HepG2 (cell line): Measurements from ENCODE around the gene TRPV5. TPM values are rescaled to one million over a fixed set of nuclear protein-coding genes. Genes with fewer than 3 reads are reported as not detected.

Source experiments
- ATAC-seq: fragments of 200-7000 bp; cut with Tn5 transposase; 3 replicates; pipeline ENCODE4 v1.9.1; 2020; ENCODE audit warnings: mild to moderate bottlenecking, moderate library complexity
- BruUV-seq: library from RNA; stranded (reverse); fragments of 400-500 nt; replicated peaks from 2 replicates; lab custom pipeline; 2021; lab: Mats Ljungman, UMichigan
- CTCF ChIA-PET: fragments of 300-600 bp; formaldehyde crosslinking; extraction: SDS; loops from one replicate; lab custom pipeline; 2021; ENCODE audit warnings: low total read pairs, inconsistent platforms, low intra/inter-chr PET ratio; lab: Yijun Ruan, JAX
- POLR2A ChIA-PET: fragments of 350-600 bp; sonication (Branson Sonifier 250); formaldehyde crosslinking; loops from one replicate; lab custom pipeline; 2020; ENCODE audit warnings: antibody characterized with exemption, inconsistent platforms; lab: Yijun Ruan, JAX
- DNase-seq: peaks from one replicate; pipeline ENCODE4 v3.0.0-alpha.2; 2015; ENCODE audit warnings: low spot score
- FAIRE-seq: peaks from 3 replicates; lab custom pipeline; 2011; peaks lifted over from hg19 to GRCh38; lab: Jason Lieb, UNC
- H2AFZ ChIP-seq: one replicate; pipeline ENCODE4 v1.6.1; 2011; ENCODE audit warnings: low read length, inconsistent platforms
- H3K27ac ChIP-seq: fragments of 300-600 bp; 3 replicates; pipeline ENCODE4 v1.8.0; 2011; ENCODE audit warnings: mixed run types, mild to moderate bottlenecking, mixed read lengths, low read length, inconsistent platforms; ENCODE audit not compliant: insufficient read depth; ENCODE audit errors: extremely low read length
- H3K27me3 ChIP-seq, 2 experiments: fragments of 200-600 bp in 1 of 2; 2 replicates in 1 of 2; 3 replicates in 1 of 2; pipeline versions ENCODE4 v1.6.0 to v1.8.0; 2011; ENCODE audit warnings: low read length in 2 of 2, mild to moderate bottlenecking in 2 of 2, moderate library complexity in 2 of 2, inconsistent platforms in 1 of 2; ENCODE audit not compliant: insufficient read depth in 2 of 2, control insufficient read depth in 1 of 2
- H3K36me3 ChIP-seq, 2 experiments: fragments of 200-600 bp in 1 of 2; replicated peaks in 1 of 2; 2 replicates in 1 of 2; 3 replicates in 1 of 2; pipeline versions ENCODE4 v1.5.1 to v1.8.0; 2011; ENCODE audit warnings: low read length in 2 of 2, inconsistent platforms in 1 of 2; ENCODE audit not compliant: insufficient read depth in 2 of 2, control insufficient read depth in 1 of 2
- H3K4me1 ChIP-seq: 2 replicates; pipeline ENCODE4 v1.5.1; 2012; ENCODE audit warnings: low read length, inconsistent platforms; ENCODE audit not compliant: insufficient read depth
- H3K4me2 ChIP-seq: 2 replicates; pipeline ENCODE4 v1.6.0; 2011; ENCODE audit warnings: low read depth, low read length, inconsistent platforms
- H3K4me3 ChIP-seq, 3 experiments: fragments of 200-600 bp in 1 of 3; sonication (generic), shearing (Covaris generic) in 1 of 3; replicated peaks in 1 of 3; 2 replicates each; pipeline ENCODE4 v1.5.1; 2011 to 2016; ENCODE audit warnings: low read length in 3 of 3, inconsistent platforms in 2 of 3, low read depth in 2 of 3, mild to moderate bottlenecking in 2 of 3, control low read depth in 1 of 3, mixed read lengths in 1 of 3; ENCODE audit not compliant: insufficient read depth in 1 of 3
- H3K79me2 ChIP-seq: one replicate; pipeline ENCODE4 v1.6.1; 2011; ENCODE audit warnings: low read length, inconsistent platforms; ENCODE audit not compliant: insufficient read depth
- H3K9ac ChIP-seq: 2 replicates; pipeline ENCODE4 v1.6.0; 2011; ENCODE audit warnings: mild to moderate bottlenecking, low read depth, low read length, inconsistent platforms; ENCODE audit not compliant: insufficient read depth
- H3K9me3 ChIP-seq: 2 replicates; pipeline ENCODE4 v1.5.1; 2012; ENCODE audit warnings: mild to moderate bottlenecking, low read length
- H4K20me1 ChIP-seq: 2 replicates; pipeline ENCODE4 v1.6.0; 2011; ENCODE audit warnings: inconsistent platforms, mild to moderate bottlenecking, low read length, moderate library complexity; ENCODE audit not compliant: insufficient read depth
- ARID2 ChIP-seq: sonication (generic); formaldehyde crosslinking; IDR thresholded peaks from 2 replicates; pipeline ENCODE4 v1.8.1; 2022; ENCODE audit warnings: mild to moderate bottlenecking, missing genetic modification reagents, borderline replicate concordance
- CTCF ChIP-seq: sonication (generic); formaldehyde crosslinking; IDR thresholded peaks from 2 replicates; pipeline ENCODE4 v1.5.0; 2020; ENCODE audit warnings: mild to moderate bottlenecking, missing genetic modification reagents, moderate library complexity
- JUN ChIP-seq: sonication (generic); formaldehyde crosslinking; IDR thresholded peaks from 2 replicates; pipeline ENCODE4 v1.4.0; 2020; ENCODE audit warnings: mild to moderate bottlenecking, missing genetic modification reagents
- SRY ChIP-seq: sonication (generic); formaldehyde crosslinking; IDR thresholded peaks from 2 replicates; pipeline ENCODE4 v1.8.0; 2022; ENCODE audit warnings: mild to moderate bottlenecking, missing genetic modification reagents
- TARDBP ChIP-seq: sonication (generic); formaldehyde crosslinking; IDR thresholded peaks from 2 replicates; pipeline ENCODE4 v1.8.0; 2022; ENCODE audit warnings: mild to moderate bottlenecking, missing genetic modification reagents
- ZNF33B ChIP-seq: sonication (generic); formaldehyde crosslinking; IDR thresholded peaks from 2 replicates; pipeline ENCODE4 v1.5.1; 2020; ENCODE audit warnings: mild to moderate bottlenecking, missing genetic modification reagents
- ZNF350 ChIP-seq: sonication (generic); formaldehyde crosslinking; IDR thresholded peaks from 2 replicates; pipeline ENCODE4 v1.4.0; 2020; ENCODE audit warnings: mild to moderate bottlenecking, low read depth, missing genetic modification reagents, borderline replicate concordance
- WGBS: methylation state at CpG from one replicate; pipeline ENCODE4 v1.1.6; 2017; ENCODE audit warnings: low lambda C conversion rate; 5-methylcytosine and 5-hydroxymethylcytosine counted together
- in situ Hi-C: cut with HindIII; loops from 2 replicates; pipeline ENCODE4 v1.10.0; 2017; ENCODE audit warnings: low pct_unique_long_range_greater_than_20kb; ENCODE audit not compliant: extremely low pct_ligation_motif_present
- intact Hi-C: fragments of 100-400 bp; cut with micrococcal nuclease; formaldehyde crosslinking; loops from one replicate; pipeline ENCODE4 v1.10.0; 2022; ENCODE audit not compliant: unreplicated experiment
- polyA plus RNA-seq, 8 experiments: library from polyadenylated mRNA; depleted of rRNA in 3 of 8; stranded (reverse) in 7 of 8; unstranded in 1 of 8; fragments of >200 nt; fragmentation: Illumina TruSeq in 4 of 8; extraction: Trizol in 4 of 8; gene quantifications; 2 replicates each; pipeline versions ENCODE4 v1.2.1 to v1.2.3, GENCODE V29; 2011 to 2016; ENCODE audit warnings: low read depth in 4 of 8, missing spikeins in 1 of 8, mixed read lengths in 1 of 8; ENCODE audit not compliant: insufficient read depth in 1 of 8
- total RNA-seq, 5 experiments: library from RNA; depleted of rRNA; stranded (reverse); fragments of >200 nt; fragmentation: Illumina TruSeq; extraction: Trizol; gene quantifications; 2 replicates each; pipeline ENCODE4 v1.2.3, GENCODE V29; 2016; ENCODE audit warnings: low read depth in 1 of 5

The TRPV5 gene
- total and polyA plus RNA-seq, 2 of the 13 experiments (the other 11 are each of a cell fraction or from before 2014, with no cell fraction given) = not detected

GRCh38 chr7:142940966-142941535 is 7.5 kb upstream of the TRPV5 start:
- no peak for TF ChIP-seq SRY
- no peaks in the 10 kb centered on the region for H4K20me1 ChIP-seq
- no peaks in the 10 kb centered on the region for H3K9me3 ChIP-seq
- DNase-seq (no peak), FAIRE-seq (no peak), ATAC-seq (no peak)
- POLR2A ChIA-PET = no interaction called here
- in situ Hi-C loops = no loop called here
- H3K79me2 ChIP-seq = no peaks in the 10 kb centered on the region
- 13% methylated on average over 7 of the region's 10 CpGs for WGBS
- no peak overlapping the region for H3K4me3 ChIP-seq
- H2AFZ ChIP-seq = no peak overlapping the region
- BruUV-seq = no TSS peak
- H3K27ac ChIP-seq = no peak overlapping the region
- no peak overlapping the region for H3K4me2 ChIP-seq
- H3K9ac ChIP-seq = no peak overlapping the region
- CTCF ChIA-PET = no interaction called here
- peaks cover 3 to 20% of the 10 kb centered on the region in 2 experiments; a peak in 2 of 5 replicates for H3K27me3 ChIP-seq
- H3K4me1 ChIP-seq = no peaks in the 10 kb centered on the region
- H3K36me3 ChIP-seq = no peaks in the 10 kb centered on the region
- intact Hi-C loops = no loop called here

DNA sequence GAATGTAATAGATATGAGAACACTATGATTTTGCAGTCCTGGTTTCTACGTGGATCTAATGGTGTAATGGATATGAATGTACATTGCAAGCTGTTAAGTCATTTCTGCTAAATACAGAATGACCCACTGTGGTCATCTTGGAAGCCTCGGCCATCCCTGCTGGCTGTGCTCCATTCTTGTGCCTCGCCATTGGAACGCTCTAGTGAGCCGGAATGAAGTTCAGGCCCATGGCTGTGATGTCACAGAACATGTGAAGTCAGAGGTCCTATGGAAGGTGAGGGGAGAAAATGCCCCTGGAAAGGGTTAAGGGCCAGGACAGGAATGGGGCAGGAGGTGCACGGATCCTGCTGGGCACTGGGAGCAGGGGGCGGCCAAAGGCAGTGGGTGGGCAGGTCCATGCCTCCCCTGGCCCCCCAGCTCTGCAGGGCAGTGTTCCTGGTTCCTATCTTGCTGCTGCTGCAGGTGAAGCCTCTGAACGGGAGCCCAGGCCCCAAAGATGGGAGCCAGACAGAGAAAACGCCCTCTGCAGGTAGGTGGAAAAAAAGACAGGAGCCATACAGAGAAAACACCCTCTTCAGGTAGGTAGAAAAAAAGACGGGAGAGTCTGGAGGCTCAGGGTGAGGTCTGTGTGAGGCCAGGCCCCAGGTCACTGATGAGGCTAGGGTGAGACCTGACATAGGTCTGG is 5.8 kb upstream of the TRPV5 start, which contains the start of gene LLCFC1:
Gene LLCFC1, plus strand, starts transcription at position 259 of the 685 bp plus-strand sequence. Its CDS starts 138 bp downstream, at position 397.
- FAIRE-seq (no peak), DNase-seq (peak; percentile 13), ATAC-seq (peak; percentile 76)
- intact Hi-C loops (no loop called here), in situ Hi-C loops (no loop called here)
- Histone ChIP-seq H3K79me2 (no peaks in the 10 kb centered on the region), H3K4me2 (no peak within 1 kb of the TSS), H3K4me3 (no peak within 1 kb of the TSS), H4K20me1 (no peaks in the 10 kb centered on the region), H3K9me3 (no peaks in the 10 kb centered on the region), H3K9ac (no peak within 1 kb of the TSS), H3K27ac (no peak within 1 kb of the TSS), H2AFZ (no peak within 1 kb of the TSS), H3K27me3 (peaks cover 3 to 18% of the 10 kb centered on the region in 2 experiments; a peak in 2 of 5 replicates), H3K36me3 (no peaks in the 10 kb centered on the region), H3K4me1 (no peaks in the 10 kb centered on the region)
- POLR2A ChIA-PET = no interaction called here
- CTCF ChIA-PET = no interaction called here
- BruUV-seq = no TSS peak
- TF ChIP-seq TARDBP (CRISPR knock-in tag) = no peak
- TF ChIP-seq JUN (CRISPR knock-in tag) = no peak
- no peak for TF ChIP-seq ZNF33B (CRISPR knock-in tag)
- TF ChIP-seq CTCF (CRISPR knock-in tag) = peak; percentile 30
- no peak for TF ChIP-seq ARID2 (CRISPR knock-in tag)
- no peak for TF ChIP-seq ZNF350
- WGBS = 34% methylated on average over 8 of the region's 10 CpGs
